Upper lobe of left lung (tissue), 4 donors: Measurements from ENCODE around the gene ABHD11.

ENCODE experiments used
- POLR2AphosphoS5 ChIP-seq, 2 donors: sonication (generic); formaldehyde crosslinking; IDR thresholded peaks; one replicate each; pipeline ENCODE4 v1.5.1; 2017; ENCODE audit warnings: antibody characterized with exemption in 2 of 2
- TF ChIP-seq, protein P1 (sequence below), 6 experiments: fragments of 450-650 bp in 4 of 6; fragments of 200-600 bp in 2 of 6; sonication (generic) in 2 of 6; IDR thresholded peaks; one replicate each; pipeline ENCODE4 v1.5.1; 2016 to 2019; ENCODE audit warnings: antibody characterized with exemption in 6 of 6

DNA sequence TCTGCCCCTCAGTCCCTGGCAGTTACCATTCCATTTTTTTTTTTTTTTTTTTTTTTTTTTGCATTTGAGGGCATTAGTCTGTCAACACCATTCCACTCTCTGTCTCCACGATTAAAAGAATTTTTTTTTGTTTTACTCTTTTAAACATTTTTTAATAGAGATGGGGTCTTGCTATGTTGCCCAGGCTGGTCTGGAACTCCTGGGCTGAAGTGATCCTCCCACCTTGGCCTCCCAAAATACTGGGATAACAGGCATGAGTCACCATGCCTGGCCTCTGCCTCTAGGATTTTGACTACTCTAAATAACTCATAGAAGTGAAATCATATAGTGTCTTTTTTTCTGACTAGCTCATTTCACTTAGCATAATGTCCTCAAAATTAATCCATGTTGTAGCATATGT lies 48.0 kb upstream of the ABHD11 start:
- TF ChIP-seq, protein P1, sequence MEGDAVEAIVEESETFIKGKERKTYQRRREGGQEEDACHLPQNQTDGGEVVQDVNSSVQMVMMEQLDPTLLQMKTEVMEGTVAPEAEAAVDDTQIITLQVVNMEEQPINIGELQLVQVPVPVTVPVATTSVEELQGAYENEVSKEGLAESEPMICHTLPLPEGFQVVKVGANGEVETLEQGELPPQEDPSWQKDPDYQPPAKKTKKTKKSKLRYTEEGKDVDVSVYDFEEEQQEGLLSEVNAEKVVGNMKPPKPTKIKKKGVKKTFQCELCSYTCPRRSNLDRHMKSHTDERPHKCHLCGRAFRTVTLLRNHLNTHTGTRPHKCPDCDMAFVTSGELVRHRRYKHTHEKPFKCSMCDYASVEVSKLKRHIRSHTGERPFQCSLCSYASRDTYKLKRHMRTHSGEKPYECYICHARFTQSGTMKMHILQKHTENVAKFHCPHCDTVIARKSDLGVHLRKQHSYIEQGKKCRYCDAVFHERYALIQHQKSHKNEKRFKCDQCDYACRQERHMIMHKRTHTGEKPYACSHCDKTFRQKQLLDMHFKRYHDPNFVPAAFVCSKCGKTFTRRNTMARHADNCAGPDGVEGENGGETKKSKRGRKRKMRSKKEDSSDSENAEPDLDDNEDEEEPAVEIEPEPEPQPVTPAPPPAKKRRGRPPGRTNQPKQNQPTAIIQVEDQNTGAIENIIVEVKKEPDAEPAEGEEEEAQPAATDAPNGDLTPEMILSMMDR (IDR thresholded peaks at IDR 0.05), result no peak
- TF ChIP-seq POLR2AphosphoS5 (IDR thresholded peaks at IDR 0.05), result no peak
